Endothelial cell of umbilical vein (primary cell): ENCODE data around the gene MZB1. TPM values are rescaled to one million over a fixed set of nuclear protein-coding genes. Genes with fewer than 3 reads are reported as not detected.
"Not testable (repeated sequence)": the region's sequence is repeated elsewhere in the genome, so short reads cannot be mapped to it uniquely, and the experiment has no call there.

Experiments used
- BruUV-seq: library from RNA; stranded (reverse); fragments of 400-500 nt; replicated peaks from 2 replicates; lab custom pipeline; 2021; lab: Mats Ljungman, UMichigan
- CTCF ChIA-PET: fragments of 300-600, 350-600 bp; sonication (Branson Sonifier 250); formaldehyde crosslinking; loops from one replicate; lab custom pipeline; 2021; ENCODE audit warnings: antibody characterized with exemption, inconsistent platforms; lab: Charles Lee
- POLR2A ChIA-PET: fragments of 300-600, 350-600 bp; sonication (Branson Sonifier 250); formaldehyde crosslinking; loops from one replicate; lab custom pipeline; 2021; ENCODE audit warnings: antibody characterized with exemption, inconsistent platforms; lab: Charles Lee
- DNase-seq: peaks from one replicate; pipeline ENCODE4 v3.0.0-alpha.2; 2011; ENCODE audit warnings: low read depth, low spot score
- FAIRE-seq: peaks from 2 replicates; lab custom pipeline; 2011; peaks lifted over from hg19 to GRCh38; lab: Jason Lieb, UNC
- H2AFZ ChIP-seq: 2 replicates; pipeline ENCODE4 v1.6.0; 2012; ENCODE audit warnings: low read depth, low read length, control low read depth, inconsistent platforms
- H3K27ac ChIP-seq: 2 replicates; pipeline ENCODE4 v1.5.1; 2011; ENCODE audit warnings: low read depth, mild to moderate bottlenecking, control low read depth, low read length, moderate library complexity; ENCODE audit not compliant: insufficient read depth
- H3K27me3 ChIP-seq, 2 experiments: 2 replicates each; pipeline versions ENCODE4 v1.6.0 to v1.6.1; 2011; ENCODE audit warnings: low read length in 2 of 2, mixed read lengths in 1 of 2; ENCODE audit not compliant: control insufficient read depth in 2 of 2, insufficient read depth in 2 of 2
- H3K36me3 ChIP-seq, 2 experiments: 2 replicates in 1 of 2; 3 replicates in 1 of 2; pipeline ENCODE4 v1.5.1; 2011; ENCODE audit warnings: low read length in 2 of 2, mild to moderate bottlenecking in 1 of 2, moderate library complexity in 1 of 2; ENCODE audit not compliant: control insufficient read depth in 2 of 2, insufficient read depth in 2 of 2; ENCODE audit errors: extremely low read depth in 1 of 2
- H3K4me1 ChIP-seq: 3 replicates; pipeline ENCODE4 v1.5.1; 2011; ENCODE audit warnings: mild to moderate bottlenecking, low read length; ENCODE audit not compliant: control insufficient read depth, insufficient read depth; ENCODE audit errors: extremely low read depth
- H3K4me2 ChIP-seq: 2 replicates; pipeline ENCODE4 v1.6.1; 2011; ENCODE audit warnings: low read length, control low read depth, mixed read lengths; ENCODE audit not compliant: insufficient read depth
- H3K4me3 ChIP-seq, 3 experiments: fragments of 200-600 bp in 1 of 3; sonication (generic), shearing (Covaris generic) in 1 of 3; replicated peaks in 1 of 3; 2 replicates each; pipeline ENCODE4 v1.5.1; 2011 to 2016; ENCODE audit warnings: control low read depth in 3 of 3, low read length in 3 of 3, mild to moderate bottlenecking in 2 of 3, inconsistent platforms in 1 of 3, low read depth in 1 of 3, moderate library complexity in 1 of 3; ENCODE audit not compliant: insufficient read depth in 1 of 3
- H3K79me2 ChIP-seq: 2 replicates; pipeline ENCODE4 v1.6.0; 2012; ENCODE audit warnings: low read length, inconsistent platforms; ENCODE audit not compliant: control insufficient read depth, insufficient read depth
- H3K9ac ChIP-seq: replicated peaks from 2 replicates; pipeline ENCODE3; 2011; ENCODE audit warnings: low read length, control low read depth; ENCODE audit not compliant: insufficient read depth; ENCODE audit errors: extremely low read depth
- H3K9me1 ChIP-seq: replicated peaks from 3 replicates; pipeline ENCODE4 v1.6.0; 2011; ENCODE audit warnings: mild to moderate bottlenecking, low read length; ENCODE audit not compliant: control insufficient read depth, insufficient read depth; ENCODE audit errors: extremely low read depth
- H3K9me3 ChIP-seq: replicated peaks from 2 replicates; pipeline ENCODE4 v1.5.1; 2012; ENCODE audit warnings: low read length, inconsistent platforms; ENCODE audit not compliant: control insufficient read depth, insufficient read depth
- H4K20me1 ChIP-seq: replicated peaks from 2 replicates; pipeline ENCODE3; 2011; ENCODE audit warnings: mild to moderate bottlenecking, low read length; ENCODE audit not compliant: control insufficient read depth, insufficient read depth; ENCODE audit errors: extremely low read depth
- EZH2 ChIP-seq: IDR thresholded peaks from 2 replicates; pipeline ENCODE4 v1.6.1; 2012; ENCODE audit warnings: borderline replicate concordance, low read depth, mild to moderate bottlenecking, moderate library complexity, low read length, inconsistent platforms; ENCODE audit not compliant: severe bottlenecking
- GATA2 ChIP-seq: IDR thresholded peaks from 2 replicates; pipeline ENCODE4 v1.7.0; 2011; ENCODE audit warnings: low read depth, mild to moderate bottlenecking, moderate library complexity, mixed read lengths, low read length; ENCODE audit not compliant: insufficient read length, insufficient read depth
- JUN ChIP-seq: IDR thresholded peaks from 2 replicates; pipeline ENCODE4 v1.6.1; 2011; ENCODE audit warnings: borderline replicate concordance, low read depth; ENCODE audit not compliant: insufficient read length, insufficient read depth
- MYC ChIP-seq: IDR thresholded peaks from one replicate; pipeline ENCODE4 v1.6.1; 2011; ENCODE audit warnings: mild to moderate bottlenecking, low read depth, low read length
- POLR2AphosphoS5 ChIP-seq: IDR thresholded peaks from 2 replicates; pipeline ENCODE4 v1.6.1; 2012; ENCODE audit warnings: low read depth, mild to moderate bottlenecking, control low read depth, low read length, moderate library complexity; ENCODE audit not compliant: insufficient read depth
- dilution Hi-C: fragments of 300-500 bp; cut with MboI; formaldehyde crosslinking; loops from one replicate; pipeline ENCODE4 v1.15.0; 2019; ENCODE audit warnings: low sequenced_read_pairs; ENCODE audit not compliant: extremely low pct_ligation_motif_present
- intact Hi-C: fragments of 100-400 bp; cut with micrococcal nuclease; formaldehyde crosslinking; loops from one replicate; pipeline ENCODE4 v1.10.0; 2022
- polyA plus RNA-seq, 4 experiments: library from polyadenylated mRNA; depleted of rRNA in 3 of 4; stranded (reverse) in 3 of 4; unstranded in 1 of 4; fragments of >200 nt; gene quantifications; 2 replicates each; pipeline versions ENCODE4 v1.2.1 to v1.2.3, GENCODE V29; 2011 to 2012; ENCODE audit warnings: missing spikeins in 1 of 4
- total RNA-seq: library from RNA; stranded (reverse); gene quantifications from 2 replicates; pipeline ENCODE4 v1.2.3, GENCODE V29; 2021
- TF ChIP-seq, protein P1 (sequence below), 2 donors: IDR thresholded peaks; 1 replicate in 1 of 2; 2 replicates in 1 of 2; pipeline ENCODE4 v1.5.1; 2011; ENCODE audit warnings: low read length in 2 of 2, mild to moderate bottlenecking in 2 of 2, moderate library complexity in 2 of 2, control low read depth in 1 of 2, inconsistent platforms in 1 of 2, low read depth in 1 of 2; ENCODE audit not compliant: insufficient read depth in 1 of 2; ENCODE audit errors: extremely low read depth in 1 of 2

Gene MZB1
- total and polyA plus RNA-seq, 2 donors (not counting 3 experiments of a cell fraction or from before 2014, with no cell fraction given): not detected

DNA sequence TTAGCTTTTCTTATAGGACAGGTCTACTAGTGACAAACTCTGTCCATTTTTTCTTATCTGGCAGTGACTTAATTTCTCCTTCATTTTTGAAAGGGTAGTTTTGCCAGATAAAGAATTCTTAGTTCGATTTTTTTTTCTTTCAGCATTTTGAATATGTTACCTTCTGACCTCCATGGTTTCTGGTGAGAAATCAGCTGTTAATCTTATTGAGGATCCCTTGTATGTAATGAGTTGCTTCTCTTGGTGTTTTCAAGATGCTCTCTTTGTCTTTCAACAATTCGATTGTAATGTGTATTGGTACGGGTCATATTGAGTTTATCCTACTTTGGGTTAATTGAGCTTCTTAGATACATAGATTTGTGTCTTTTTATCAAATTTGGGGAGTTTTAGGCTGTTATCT is 35.5 kb downstream of the MZB1 start:
- H3K27ac ChIP-seq: no peak overlapping the region
- CTCF ChIA-PET: interaction anchor here (1.5 kb wide), 1 partner anchor 21 kb away, joined by 3 read pairs; no protein-coding TSS in a partner anchor
- no peaks in the 10 kb centered on the region for H3K9me3 ChIP-seq
- H3K9me1 ChIP-seq: no peaks in the 10 kb centered on the region
- TF ChIP-seq GATA2: no peak
- no peak for TF ChIP-seq MYC
- TF ChIP-seq EZH2: no peak
- no peak for TF ChIP-seq POLR2AphosphoS5
- TF ChIP-seq JUN: no peak
- TF ChIP-seq, protein P1, sequence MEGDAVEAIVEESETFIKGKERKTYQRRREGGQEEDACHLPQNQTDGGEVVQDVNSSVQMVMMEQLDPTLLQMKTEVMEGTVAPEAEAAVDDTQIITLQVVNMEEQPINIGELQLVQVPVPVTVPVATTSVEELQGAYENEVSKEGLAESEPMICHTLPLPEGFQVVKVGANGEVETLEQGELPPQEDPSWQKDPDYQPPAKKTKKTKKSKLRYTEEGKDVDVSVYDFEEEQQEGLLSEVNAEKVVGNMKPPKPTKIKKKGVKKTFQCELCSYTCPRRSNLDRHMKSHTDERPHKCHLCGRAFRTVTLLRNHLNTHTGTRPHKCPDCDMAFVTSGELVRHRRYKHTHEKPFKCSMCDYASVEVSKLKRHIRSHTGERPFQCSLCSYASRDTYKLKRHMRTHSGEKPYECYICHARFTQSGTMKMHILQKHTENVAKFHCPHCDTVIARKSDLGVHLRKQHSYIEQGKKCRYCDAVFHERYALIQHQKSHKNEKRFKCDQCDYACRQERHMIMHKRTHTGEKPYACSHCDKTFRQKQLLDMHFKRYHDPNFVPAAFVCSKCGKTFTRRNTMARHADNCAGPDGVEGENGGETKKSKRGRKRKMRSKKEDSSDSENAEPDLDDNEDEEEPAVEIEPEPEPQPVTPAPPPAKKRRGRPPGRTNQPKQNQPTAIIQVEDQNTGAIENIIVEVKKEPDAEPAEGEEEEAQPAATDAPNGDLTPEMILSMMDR (IDR thresholded peaks at IDR 0.05; ENCODE audit: extremely low read depth in 1 of 2, insufficient read depth in 1 of 2, low read depth in 1 of 2, low read length in 2 of 2): no peak
- DNase-seq: no peak
- intact Hi-C loops (no loop called here), dilution Hi-C loops (no loop called here)
- POLR2A ChIA-PET: no interaction called here
- no TSS peak for BruUV-seq
- H3K79me2 ChIP-seq: peaks cover 80% of the 10 kb centered on the region
- no peaks in the 10 kb centered on the region for H3K4me1 ChIP-seq
- no peak overlapping the region for H3K9ac ChIP-seq
- no peak for FAIRE-seq
- peaks cover 11% of the 10 kb centered on the region for H4K20me1 ChIP-seq
- no peak overlapping the region for H2AFZ ChIP-seq
- H3K4me3 ChIP-seq: no peak overlapping the region
- peaks cover 0 to 5% of the 10 kb centered on the region in 2 experiments for H3K36me3 ChIP-seq
- H3K4me2 ChIP-seq: no peak overlapping the region
- H3K27me3 ChIP-seq: no peaks in the 10 kb centered on the region

DNA sequence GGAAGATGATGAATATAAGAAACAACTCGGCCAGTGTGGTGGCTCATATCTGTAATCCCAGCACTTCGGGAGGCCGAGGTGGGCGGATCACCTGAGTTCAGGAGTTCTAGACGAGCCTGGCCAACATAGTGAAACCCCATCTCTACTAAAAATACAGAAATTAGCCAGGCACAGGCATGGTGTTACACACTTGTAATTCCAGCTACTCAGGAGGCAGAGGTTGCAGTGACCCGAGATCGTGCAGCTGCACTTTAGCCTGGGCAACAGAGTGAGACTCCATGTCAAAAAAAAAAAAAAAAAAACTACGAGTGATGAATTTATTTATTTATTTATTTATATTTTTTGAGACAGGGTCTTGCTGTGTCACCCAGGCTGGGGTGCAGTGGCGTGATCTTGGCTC is 41.9 kb downstream of the MZB1 start:
- peaks cover 83% of the 10 kb centered on the region for H3K79me2 ChIP-seq
- not testable (repeated sequence) for DNase-seq

DNA sequence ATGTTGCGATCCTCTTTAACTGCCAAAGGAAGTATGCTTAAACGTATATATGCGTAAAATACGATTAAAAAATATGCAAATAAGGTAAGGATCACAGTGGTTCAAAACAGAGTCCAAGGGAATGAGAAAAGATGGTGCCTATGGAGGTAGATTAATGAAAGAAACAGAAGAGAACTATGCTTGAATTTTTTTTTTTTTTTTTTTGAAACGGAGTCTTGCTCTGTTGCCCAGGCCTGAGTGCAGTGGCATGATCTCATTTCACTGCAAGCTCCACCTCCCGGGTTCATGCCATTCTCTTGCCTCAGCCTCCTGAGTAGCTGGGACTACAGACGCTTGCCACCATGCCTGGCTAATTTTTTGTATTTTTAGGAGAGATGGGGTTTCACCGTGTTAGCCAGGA is 44.3 kb downstream of the MZB1 start:
- BruUV-seq, dilution Hi-C loops, H3K4me2 ChIP-seq, H3K9me1 ChIP-seq, FAIRE-seq, H3K4me3 ChIP-seq, H3K9me3 ChIP-seq, H2AFZ ChIP-seq, DNase-seq, H3K9ac ChIP-seq, POLR2A ChIA-PET, H3K36me3 ChIP-seq, H3K27ac ChIP-seq, intact Hi-C loops, H4K20me1 ChIP-seq, H3K27me3 ChIP-seq, H3K4me1 ChIP-seq: not testable (repeated sequence)
- H3K79me2 ChIP-seq: peaks cover 72% of the 10 kb centered on the region
- CTCF ChIA-PET: interaction anchor here (1.4 kb wide), 1 partner anchor 74 kb away, joined by 3 read pairs; no protein-coding TSS in a partner anchor

More for the DNA sequence above, 41.9 kb downstream of the MZB1 start:
- FAIRE-seq, BruUV-seq, H2AFZ ChIP-seq, H4K20me1 ChIP-seq, H3K27ac ChIP-seq, POLR2A ChIA-PET, intact Hi-C loops, H3K9me3 ChIP-seq, dilution Hi-C loops, H3K4me2 ChIP-seq, H3K4me1 ChIP-seq, H3K36me3 ChIP-seq, H3K9me1 ChIP-seq, H3K4me3 ChIP-seq, H3K9ac ChIP-seq, H3K27me3 ChIP-seq, CTCF ChIA-PET: not testable (repeated sequence)
